Stomach (tissue), 4 donors: ENCODE measurements around the gene GRAMD4.

Experiments
- EP300 ChIP-seq: sonication (generic); formaldehyde crosslinking; IDR thresholded peaks from one replicate; pipeline ENCODE4 v1.6.1; 2017; ENCODE audit warnings: antibody characterized with exemption
- TF ChIP-seq, protein P1 (sequence below), 7 experiments: fragments of 450-650 bp in 4 of 7; fragments of 200-600 bp in 3 of 7; sonication (generic) in 3 of 7; IDR thresholded peaks; one replicate each; pipeline ENCODE4 v1.5.1; 2016 to 2019; ENCODE audit warnings: antibody characterized with exemption in 7 of 7, control low read depth in 2 of 7, mild to moderate bottlenecking in 1 of 7

DNA sequence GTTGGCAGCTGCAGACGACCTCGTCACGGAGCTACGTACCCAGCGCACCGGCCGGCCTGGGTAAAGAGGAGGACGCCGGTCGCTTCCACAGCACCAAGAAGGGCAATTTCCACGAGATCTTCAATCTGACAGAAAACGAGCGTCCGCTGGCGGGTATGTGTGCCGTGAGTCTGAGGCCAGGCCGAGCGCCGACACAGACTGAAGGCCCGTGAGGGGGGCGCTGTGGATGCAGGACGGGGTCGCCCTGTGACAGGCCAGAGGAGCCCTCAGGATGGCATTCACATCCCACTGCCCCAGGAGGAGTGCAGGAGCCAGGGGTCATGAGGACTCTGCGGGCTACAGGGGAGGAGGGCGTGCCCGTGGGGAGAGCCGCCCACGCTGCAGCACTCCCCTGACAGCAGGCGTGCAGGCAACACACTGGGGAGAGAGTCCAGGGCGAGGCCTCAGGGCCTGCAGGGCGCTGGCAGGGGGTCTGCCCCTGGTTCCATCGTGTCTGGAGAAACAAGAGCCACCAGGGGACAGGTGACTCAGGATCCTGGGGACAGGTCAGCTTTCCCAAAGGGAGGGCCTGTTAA, 53.6 kb downstream of the GRAMD4 start:
- TF ChIP-seq, protein P1, sequence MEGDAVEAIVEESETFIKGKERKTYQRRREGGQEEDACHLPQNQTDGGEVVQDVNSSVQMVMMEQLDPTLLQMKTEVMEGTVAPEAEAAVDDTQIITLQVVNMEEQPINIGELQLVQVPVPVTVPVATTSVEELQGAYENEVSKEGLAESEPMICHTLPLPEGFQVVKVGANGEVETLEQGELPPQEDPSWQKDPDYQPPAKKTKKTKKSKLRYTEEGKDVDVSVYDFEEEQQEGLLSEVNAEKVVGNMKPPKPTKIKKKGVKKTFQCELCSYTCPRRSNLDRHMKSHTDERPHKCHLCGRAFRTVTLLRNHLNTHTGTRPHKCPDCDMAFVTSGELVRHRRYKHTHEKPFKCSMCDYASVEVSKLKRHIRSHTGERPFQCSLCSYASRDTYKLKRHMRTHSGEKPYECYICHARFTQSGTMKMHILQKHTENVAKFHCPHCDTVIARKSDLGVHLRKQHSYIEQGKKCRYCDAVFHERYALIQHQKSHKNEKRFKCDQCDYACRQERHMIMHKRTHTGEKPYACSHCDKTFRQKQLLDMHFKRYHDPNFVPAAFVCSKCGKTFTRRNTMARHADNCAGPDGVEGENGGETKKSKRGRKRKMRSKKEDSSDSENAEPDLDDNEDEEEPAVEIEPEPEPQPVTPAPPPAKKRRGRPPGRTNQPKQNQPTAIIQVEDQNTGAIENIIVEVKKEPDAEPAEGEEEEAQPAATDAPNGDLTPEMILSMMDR (IDR thresholded peaks at IDR 0.05): no peak
- no peak for TF ChIP-seq EP300
